NB4 (cell line): ENCODE data around the gene ZBTB34.
A peak's percentile ranks its signal among the peaks of the same experiment; 100 is the strongest.

Experiments
- DNase-seq: peaks from one replicate; pipeline ENCODE4 v3.0.0; 2010; ENCODE audit warnings: low read depth
- H3K4me3 ChIP-seq: one replicate; pipeline ENCODE4 v1.5.1; 2011; ENCODE audit warnings: mild to moderate bottlenecking, low read depth, low read length, moderate library complexity
- MYC ChIP-seq: IDR thresholded peaks from 2 replicates; pipeline ENCODE4 v1.6.1; 2011; ENCODE audit warnings: low read depth, low read length
- POLR2A ChIP-seq: IDR thresholded peaks from 2 replicates; pipeline ENCODE4 v1.6.1; 2011; ENCODE audit warnings: mild to moderate bottlenecking; ENCODE audit not compliant: insufficient read length; ENCODE audit errors: extremely low read depth
- TF ChIP-seq, protein P1 (sequence below): IDR thresholded peaks from one replicate; pipeline ENCODE4 v1.5.1; 2012; ENCODE audit warnings: low read depth, low read length
- TF ChIP-seq, protein P2 (sequence below): IDR thresholded peaks from 2 replicates; pipeline ENCODE4 v1.6.1; 2011; ENCODE audit warnings: low read depth, low read length

ZBTB34 gene

DNA sequence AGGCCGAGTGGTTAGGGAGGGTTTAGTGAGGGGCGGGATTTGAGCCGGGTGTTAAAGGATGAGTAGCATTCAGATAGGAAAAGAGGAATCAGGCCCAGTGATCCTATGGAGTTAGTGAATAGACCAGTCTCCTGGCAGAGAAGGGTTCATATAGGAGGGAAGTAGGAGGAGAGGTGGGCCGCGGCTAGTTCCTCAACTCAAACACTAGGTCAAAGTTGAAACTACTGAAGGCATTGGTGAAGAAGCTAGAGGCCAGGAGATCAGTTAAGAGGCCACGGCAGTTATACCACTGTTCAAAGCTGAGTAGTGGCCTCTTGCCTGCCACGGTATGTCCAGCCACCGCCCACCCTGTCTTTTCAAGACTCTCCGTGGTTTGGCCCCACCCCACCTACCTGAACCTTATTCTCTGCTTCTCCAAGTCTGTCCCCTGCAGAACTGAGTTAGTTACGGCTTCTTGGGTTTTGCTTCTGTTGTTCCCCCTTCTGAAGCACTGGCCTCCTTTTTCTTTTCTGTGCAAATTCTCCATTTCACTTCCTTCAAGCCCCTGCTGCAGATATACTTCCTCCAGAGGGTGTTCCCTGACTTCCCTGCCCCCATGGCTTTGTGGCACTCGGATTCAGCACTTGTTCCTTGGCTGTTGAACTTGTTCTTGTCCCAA is 1.8 kb downstream of the ZBTB34 start:
- DNase-seq: peak; percentile 75
- H3K4me3 ChIP-seq: peak overlapping the region; percentile 75
- TF ChIP-seq MYC (no peak), POLR2A (no peak)
- TF ChIP-seq, protein P1, sequence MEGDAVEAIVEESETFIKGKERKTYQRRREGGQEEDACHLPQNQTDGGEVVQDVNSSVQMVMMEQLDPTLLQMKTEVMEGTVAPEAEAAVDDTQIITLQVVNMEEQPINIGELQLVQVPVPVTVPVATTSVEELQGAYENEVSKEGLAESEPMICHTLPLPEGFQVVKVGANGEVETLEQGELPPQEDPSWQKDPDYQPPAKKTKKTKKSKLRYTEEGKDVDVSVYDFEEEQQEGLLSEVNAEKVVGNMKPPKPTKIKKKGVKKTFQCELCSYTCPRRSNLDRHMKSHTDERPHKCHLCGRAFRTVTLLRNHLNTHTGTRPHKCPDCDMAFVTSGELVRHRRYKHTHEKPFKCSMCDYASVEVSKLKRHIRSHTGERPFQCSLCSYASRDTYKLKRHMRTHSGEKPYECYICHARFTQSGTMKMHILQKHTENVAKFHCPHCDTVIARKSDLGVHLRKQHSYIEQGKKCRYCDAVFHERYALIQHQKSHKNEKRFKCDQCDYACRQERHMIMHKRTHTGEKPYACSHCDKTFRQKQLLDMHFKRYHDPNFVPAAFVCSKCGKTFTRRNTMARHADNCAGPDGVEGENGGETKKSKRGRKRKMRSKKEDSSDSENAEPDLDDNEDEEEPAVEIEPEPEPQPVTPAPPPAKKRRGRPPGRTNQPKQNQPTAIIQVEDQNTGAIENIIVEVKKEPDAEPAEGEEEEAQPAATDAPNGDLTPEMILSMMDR: no peak
- TF ChIP-seq, protein P2, sequence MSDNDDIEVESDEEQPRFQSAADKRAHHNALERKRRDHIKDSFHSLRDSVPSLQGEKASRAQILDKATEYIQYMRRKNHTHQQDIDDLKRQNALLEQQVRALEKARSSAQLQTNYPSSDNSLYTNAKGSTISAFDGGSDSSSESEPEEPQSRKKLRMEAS: no peak

DNA sequence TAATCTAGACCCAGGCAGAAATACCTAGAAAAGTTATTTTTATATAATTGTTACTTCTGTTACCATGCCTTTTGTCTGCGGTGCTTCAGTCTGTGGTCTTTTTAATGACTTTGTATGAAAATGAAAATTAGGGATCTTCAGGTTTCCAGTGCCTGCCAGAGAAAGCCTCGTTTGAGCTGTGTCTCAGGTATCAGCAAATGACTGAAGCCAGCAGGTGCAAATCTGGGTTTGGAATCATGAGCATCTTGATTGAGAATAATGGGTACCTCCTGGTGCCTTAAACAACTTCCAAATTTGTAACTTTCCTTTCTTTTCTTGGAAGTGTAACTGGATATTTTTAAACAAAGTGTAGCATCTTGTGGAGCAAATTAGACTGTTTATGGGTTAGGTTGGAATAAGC is 4.3 kb downstream of the ZBTB34 start:
- TF ChIP-seq, protein P2: no peak
- no peak overlapping the region for H3K4me3 ChIP-seq
- DNase-seq: no peak

DNA sequence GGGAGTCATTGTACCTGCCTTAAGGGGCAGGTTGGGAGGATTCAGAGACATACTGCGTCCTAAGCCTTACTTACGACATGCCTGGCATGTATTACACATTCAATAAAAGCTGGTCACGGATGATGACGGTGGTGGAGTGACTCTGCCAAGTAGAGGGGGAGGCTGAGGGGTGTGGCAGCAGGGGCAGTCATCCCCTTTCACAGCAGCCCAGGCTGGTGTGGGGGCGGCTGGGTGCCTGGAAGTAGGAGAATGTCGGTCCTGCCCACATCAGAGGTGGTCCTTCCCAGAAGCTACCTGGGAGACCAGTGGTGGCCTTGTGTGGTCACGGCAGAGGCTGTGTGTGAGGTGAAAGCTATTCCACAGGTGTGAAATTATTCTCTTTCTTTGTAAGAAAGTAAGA is 8.9 kb downstream of the ZBTB34 start:
- H3K4me3 ChIP-seq: no peak overlapping the region
- no peak for DNase-seq
- TF ChIP-seq POLR2A (no peak), MYC (no peak)
- TF ChIP-seq, protein P1: no peak
- TF ChIP-seq, protein P2: no peak

DNA sequence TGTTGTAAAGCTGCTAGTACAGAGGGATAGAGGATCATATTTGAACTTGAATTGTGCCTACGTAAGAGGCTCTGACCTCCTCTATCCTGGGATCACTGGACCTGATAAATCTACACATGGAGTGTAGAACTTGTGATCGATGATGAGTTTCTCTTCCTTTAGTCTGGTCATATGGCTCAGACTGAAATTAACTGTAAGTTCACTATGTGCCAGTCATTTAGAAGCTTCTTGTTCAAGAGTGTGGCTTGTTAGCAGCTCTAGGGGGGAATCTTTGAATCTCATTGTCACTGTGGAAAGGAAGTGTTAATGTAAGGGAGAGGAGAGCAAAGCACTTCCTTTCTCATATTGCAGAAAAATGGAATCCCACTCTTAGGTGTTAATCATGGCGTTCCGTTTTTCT is 12.1 kb downstream of the ZBTB34 start:
- no peak for DNase-seq
- H3K4me3 ChIP-seq: no peak overlapping the region
- no peak for TF ChIP-seq POLR2A
- TF ChIP-seq, protein P2: no peak
- TF ChIP-seq MYC: no peak
- TF ChIP-seq, protein P1: no peak

DNA sequence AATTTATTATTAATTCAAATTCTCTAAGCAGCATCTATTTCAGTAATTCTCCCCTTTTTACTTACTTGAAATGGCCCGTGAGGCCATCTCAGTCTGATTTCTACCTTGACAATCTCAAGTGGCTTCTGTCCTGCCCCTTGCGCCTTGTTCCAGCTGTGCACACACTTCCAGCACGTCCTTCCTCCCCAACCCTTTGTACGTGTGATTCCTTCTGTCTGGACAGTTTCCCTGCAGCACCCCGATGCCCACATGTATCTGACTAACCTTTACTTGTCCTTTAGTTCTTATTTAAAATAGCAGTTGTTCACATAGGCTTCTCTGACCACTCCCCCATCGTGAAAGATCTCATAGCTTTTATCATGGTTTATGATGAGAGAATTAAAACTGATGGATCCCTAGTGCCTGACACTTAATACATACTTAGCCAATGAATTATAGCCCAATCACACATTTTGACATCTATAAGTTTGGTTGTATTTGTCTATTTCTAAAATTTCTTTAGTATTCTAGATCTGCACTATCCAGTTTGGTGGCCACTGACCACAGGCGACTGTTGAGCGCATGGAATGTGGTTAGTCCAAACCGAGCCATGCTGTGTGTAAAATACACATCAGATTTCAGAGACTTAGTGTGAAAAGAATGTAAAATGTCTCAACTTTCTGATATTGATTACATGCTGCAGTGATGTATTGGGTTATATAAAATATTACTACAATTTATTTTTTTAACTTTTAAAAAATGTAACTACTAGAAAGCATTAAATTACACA is 14.3 kb downstream of the ZBTB34 start:
- no peak for DNase-seq
- TF ChIP-seq, protein P2: no peak
- TF ChIP-seq MYC (no peak), POLR2A (no peak)
- TF ChIP-seq, protein P1: no peak
- H3K4me3 ChIP-seq: no peak overlapping the region

DNA sequence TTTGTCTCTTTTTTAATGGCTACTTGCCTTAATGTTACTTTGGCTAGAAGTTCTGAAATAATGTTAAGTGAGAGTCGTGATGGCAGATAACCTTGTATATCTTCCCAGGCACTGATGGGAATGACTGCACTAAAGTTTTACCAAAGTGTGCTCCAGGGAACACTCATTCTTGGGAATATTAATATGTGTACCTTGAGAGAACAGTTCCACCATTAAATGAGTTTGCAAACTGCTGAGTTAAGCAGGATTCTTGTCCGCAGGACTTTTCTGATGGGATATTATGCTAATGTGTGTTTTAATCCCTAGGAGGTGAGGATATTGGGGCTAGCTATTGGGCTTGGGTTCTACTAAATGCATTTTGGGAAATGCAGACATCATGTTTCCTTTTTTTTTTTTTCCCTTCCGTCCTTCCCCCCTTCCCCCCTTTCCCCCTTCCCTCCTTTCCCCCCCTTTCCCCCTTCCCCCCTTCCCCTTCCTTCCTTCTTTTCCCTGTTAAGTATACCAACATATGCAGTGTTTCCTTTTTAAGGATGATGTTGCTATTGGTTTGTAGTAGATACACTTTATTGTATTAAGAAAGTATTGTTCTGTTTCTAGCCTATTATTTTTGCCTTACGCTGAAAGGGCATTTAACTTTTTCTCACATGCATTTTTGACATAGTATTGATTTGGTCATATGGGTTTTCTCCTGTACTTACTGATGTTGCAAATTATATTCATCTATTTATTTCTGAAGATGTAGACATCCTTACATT is 15.5 kb downstream of the ZBTB34 start:
- TF ChIP-seq POLR2A (no peak), MYC (no peak)
- TF ChIP-seq, protein P2: no peak
- TF ChIP-seq, protein P1: no peak
- no peak overlapping the region for H3K4me3 ChIP-seq
- DNase-seq: no peak
